ENCODE results near the gene EYA3.

Gene EYA3

GRCh38 chr1:28112388-28113241, 24.2 kb upstream of the EYA3 start:
- H3K27me3 ChIP-seq (ENCODE audit: control insufficient read depth in 5 of 5, insufficient read depth in 4 of 5, low read length in 5 of 5): no peaks in the 10 kb centered on the region
- no peak overlapping the region for H3K27ac ChIP-seq (ENCODE audit: low read depth, low read length)
- H3K9ac ChIP-seq (ENCODE audit: low read length in 5 of 5): no peak overlapping the region
- H3K4me1 ChIP-seq (ENCODE audit: control insufficient read depth in 5 of 5, insufficient read depth in 5 of 5, low read length in 5 of 5): peaks cover 0 to 2% (median 0%) of the 10 kb centered on the region in 5 donors
- H3K9me3 ChIP-seq (ENCODE audit: control insufficient read depth in 5 of 5, low read length in 5 of 5): no peaks in the 10 kb centered on the region
- no peaks in the 10 kb centered on the region for H3K36me3 ChIP-seq (ENCODE audit: control insufficient read depth in 5 of 5, insufficient read depth in 5 of 5, low read length in 5 of 5)
- no peak overlapping the region for H3K4me3 ChIP-seq (ENCODE audit: low read depth in 1 of 5, low read length in 5 of 5)

GRCh38 chr1:28111157-28111556, 22.7 kb upstream of the EYA3 start:
- no peaks in the 10 kb centered on the region for H3K9me3 ChIP-seq (ENCODE audit: control insufficient read depth in 5 of 5, low read length in 5 of 5)

GRCh38 chr1:28110555-28110954, 22.1 kb upstream of the EYA3 start:
- no peaks in the 10 kb centered on the region for H3K27me3 ChIP-seq (ENCODE audit: control insufficient read depth in 5 of 5, insufficient read depth in 4 of 5, low read length in 5 of 5)
- no peaks in the 10 kb centered on the region for H3K9me3 ChIP-seq (ENCODE audit: control insufficient read depth in 5 of 5, low read length in 5 of 5)
- H3K4me3 ChIP-seq (ENCODE audit: low read depth in 1 of 5, low read length in 5 of 5): no peak overlapping the region
- H3K9ac ChIP-seq (ENCODE audit: low read length in 5 of 5): no peak overlapping the region
- peaks cover 0 to 6% (median 0%) of the 10 kb centered on the region in 5 donors for H3K4me1 ChIP-seq (ENCODE audit: control insufficient read depth in 5 of 5, insufficient read depth in 5 of 5, low read length in 5 of 5)
- no peak overlapping the region for H3K27ac ChIP-seq (ENCODE audit: low read depth, low read length)
- no peaks in the 10 kb centered on the region for H3K36me3 ChIP-seq (ENCODE audit: control insufficient read depth in 5 of 5, insufficient read depth in 5 of 5, low read length in 5 of 5)

More at GRCh38 chr1:28111157-28111556, 22.7 kb upstream of the EYA3 start:
- H3K9ac ChIP-seq (ENCODE audit: low read length in 5 of 5): no peak overlapping the region
- H3K27me3 ChIP-seq (ENCODE audit: control insufficient read depth in 5 of 5, insufficient read depth in 4 of 5, low read length in 5 of 5): no peaks in the 10 kb centered on the region
- H3K27ac ChIP-seq (ENCODE audit: low read depth, low read length): no peak overlapping the region
- no peak overlapping the region for H3K4me3 ChIP-seq (ENCODE audit: low read depth in 1 of 5, low read length in 5 of 5)
- H3K36me3 ChIP-seq (ENCODE audit: control insufficient read depth in 5 of 5, insufficient read depth in 5 of 5, low read length in 5 of 5): no peaks in the 10 kb centered on the region
- H3K4me1 ChIP-seq (ENCODE audit: control insufficient read depth in 5 of 5, insufficient read depth in 5 of 5, low read length in 5 of 5): peaks cover 0 to 6% (median 0%) of the 10 kb centered on the region in 5 donors

GRCh38 chr1:28109639-28110038, 21.2 kb upstream of the EYA3 start:
- Histone ChIP-seq H3K27ac (ENCODE audit: low read depth, low read length) (no peak overlapping the region), H3K4me1 (ENCODE audit: control insufficient read depth in 5 of 5, insufficient read depth in 5 of 5, low read length in 5 of 5) (peaks cover 0 to 11% (median 5%) of the 10 kb centered on the region in 5 donors), H3K4me3 (ENCODE audit: low read depth in 1 of 5, low read length in 5 of 5) (no peak overlapping the region), H3K9me3 (ENCODE audit: control insufficient read depth in 5 of 5, low read length in 5 of 5) (no peaks in the 10 kb centered on the region), H3K9ac (ENCODE audit: low read length in 5 of 5) (no peak overlapping the region), H3K27me3 (ENCODE audit: control insufficient read depth in 5 of 5, insufficient read depth in 4 of 5, low read length in 5 of 5) (no peaks in the 10 kb centered on the region), H3K36me3 (ENCODE audit: control insufficient read depth in 5 of 5, insufficient read depth in 5 of 5, low read length in 5 of 5) (no peaks in the 10 kb centered on the region)

- no peak overlapping the region for H3K27ac ChIP-seq (ENCODE audit: low read depth, low read length)
Observed at GRCh38 chr1:28108001-28108400, 19.6 kb upstream of the EYA3 start.

GRCh38 chr1:28104866-28105467, 16.6 kb upstream of the EYA3 start:
- peak overlapping the region in 4 of 5 donors; percentile 45 to 66 (median 58) for H3K4me3 ChIP-seq (ENCODE audit: low read depth in 1 of 5, low read length in 5 of 5)
- H3K9ac ChIP-seq (ENCODE audit: low read length in 5 of 5): peak overlapping the region in 1 of 5 donors; percentile 49
- H3K27me3 ChIP-seq (ENCODE audit: control insufficient read depth in 5 of 5, insufficient read depth in 4 of 5, low read length in 5 of 5): no peaks in the 10 kb centered on the region
- no peaks in the 10 kb centered on the region for H3K9me3 ChIP-seq (ENCODE audit: control insufficient read depth in 5 of 5, low read length in 5 of 5)
- H3K27ac ChIP-seq (ENCODE audit: low read depth, low read length): no peak overlapping the region
- no peaks in the 10 kb centered on the region for H3K36me3 ChIP-seq (ENCODE audit: control insufficient read depth in 5 of 5, insufficient read depth in 5 of 5, low read length in 5 of 5)
- H3K4me1 ChIP-seq (ENCODE audit: control insufficient read depth in 5 of 5, insufficient read depth in 5 of 5, low read length in 5 of 5): peaks cover 0 to 13% (median 8%) of the 10 kb centered on the region in 5 donors

More at GRCh38 chr1:28108001-28108400, 19.6 kb upstream of the EYA3 start:
- Histone ChIP-seq H3K9me3 (ENCODE audit: control insufficient read depth in 5 of 5, low read length in 5 of 5) (no peaks in the 10 kb centered on the region), H3K27me3 (ENCODE audit: control insufficient read depth in 5 of 5, insufficient read depth in 4 of 5, low read length in 5 of 5) (no peaks in the 10 kb centered on the region), H3K36me3 (ENCODE audit: control insufficient read depth in 5 of 5, insufficient read depth in 5 of 5, low read length in 5 of 5) (no peaks in the 10 kb centered on the region), H3K4me3 (ENCODE audit: low read depth in 1 of 5, low read length in 5 of 5) (no peak overlapping the region), H3K4me1 (ENCODE audit: control insufficient read depth in 5 of 5, insufficient read depth in 5 of 5, low read length in 5 of 5) (peaks cover 0 to 13% (median 8%) of the 10 kb centered on the region in 5 donors), H3K9ac (ENCODE audit: low read length in 5 of 5) (no peak overlapping the region)

- no peak overlapping the region for H3K4me3 ChIP-seq (ENCODE audit: low read depth in 1 of 5, low read length in 5 of 5)
Observed at GRCh38 chr1:28102189-28102588, 13.8 kb upstream of the EYA3 start.

GRCh38 chr1:28099050-28099769, 10.8 kb upstream of the EYA3 start:
- Histone ChIP-seq H3K4me3 (ENCODE audit: low read depth in 1 of 5, low read length in 5 of 5) (no peak overlapping the region), H3K27ac (ENCODE audit: low read depth, low read length) (no peak overlapping the region)

More at GRCh38 chr1:28102189-28102588, 13.8 kb upstream of the EYA3 start:
- Histone ChIP-seq H3K9ac (ENCODE audit: low read length in 5 of 5) (no peak overlapping the region), H3K27me3 (ENCODE audit: control insufficient read depth in 5 of 5, insufficient read depth in 4 of 5, low read length in 5 of 5) (peaks cover 0 to 4% (median 0%) of the 10 kb centered on the region in 5 donors), H3K4me1 (ENCODE audit: control insufficient read depth in 5 of 5, insufficient read depth in 5 of 5, low read length in 5 of 5) (peaks cover 0 to 9% (median 8%) of the 10 kb centered on the region in 5 donors), H3K27ac (ENCODE audit: low read depth, low read length) (no peak overlapping the region), H3K9me3 (ENCODE audit: control insufficient read depth in 5 of 5, low read length in 5 of 5) (no peaks in the 10 kb centered on the region), H3K36me3 (ENCODE audit: control insufficient read depth in 5 of 5, insufficient read depth in 5 of 5, low read length in 5 of 5) (no peaks in the 10 kb centered on the region)

GRCh38 chr1:28097100-28097472, 8.7 kb upstream of the EYA3 start:
- H3K9me3 ChIP-seq (ENCODE audit: control insufficient read depth in 5 of 5, low read length in 5 of 5): no peaks in the 10 kb centered on the region
- peaks cover 0 to 4% (median 0%) of the 10 kb centered on the region in 5 donors for H3K27me3 ChIP-seq (ENCODE audit: control insufficient read depth in 5 of 5, insufficient read depth in 4 of 5, low read length in 5 of 5)
- H3K4me1 ChIP-seq (ENCODE audit: control insufficient read depth in 5 of 5, insufficient read depth in 5 of 5, low read length in 5 of 5): no peaks in the 10 kb centered on the region
- H3K4me3 ChIP-seq (ENCODE audit: low read depth in 1 of 5, low read length in 5 of 5): no peak overlapping the region
- H3K36me3 ChIP-seq (ENCODE audit: control insufficient read depth in 5 of 5, insufficient read depth in 5 of 5, low read length in 5 of 5): no peaks in the 10 kb centered on the region
- no peak overlapping the region for H3K9ac ChIP-seq (ENCODE audit: low read length in 5 of 5)
- H3K27ac ChIP-seq (ENCODE audit: low read depth, low read length): no peak overlapping the region

More at GRCh38 chr1:28099050-28099769, 10.8 kb upstream of the EYA3 start:
- peaks cover 0 to under 1% (median 0%) of the 10 kb centered on the region in 5 donors for H3K4me1 ChIP-seq (ENCODE audit: control insufficient read depth in 5 of 5, insufficient read depth in 5 of 5, low read length in 5 of 5)
- no peaks in the 10 kb centered on the region for H3K9me3 ChIP-seq (ENCODE audit: control insufficient read depth in 5 of 5, low read length in 5 of 5)
- H3K9ac ChIP-seq (ENCODE audit: low read length in 5 of 5): no peak overlapping the region
- H3K36me3 ChIP-seq (ENCODE audit: control insufficient read depth in 5 of 5, insufficient read depth in 5 of 5, low read length in 5 of 5): no peaks in the 10 kb centered on the region
- peaks cover 0 to 4% (median 0%) of the 10 kb centered on the region in 5 donors for H3K27me3 ChIP-seq (ENCODE audit: control insufficient read depth in 5 of 5, insufficient read depth in 4 of 5, low read length in 5 of 5)

All from subcutaneous abdominal adipose tissue (tissue), 5 donors.